Stimulated activated effector memory CD8-positive, alpha-beta T cell treated with anti-CD3 and anti-CD28 coated beads, Interleukin-12 subunit alpha, Interleukin-12 subunit beta, amount 100 ng/mL, for 72 hours (primary cell): Measurements from ENCODE around the gene SCMH1.
A peak's percentile ranks its signal among the peaks of the same experiment; 100 is the strongest.

Experiments used
- ATAC-seq: fragments of 150-1000 bp; cut with Tn5 transposase; 2 replicates; pipeline ENCODE4 v1.10.0; 2021
- DNase-seq, 2 donors: peaks; one replicate each; pipeline ENCODE4 v3.0.0; 2021 to 2022; ENCODE audit warnings: low spot score in 2 of 2
- H3K27ac Mint-ChIP-seq: one replicate; pipeline ENCODE4 v1.8.0; 2022; ENCODE audit warnings: mild to moderate bottlenecking, mixed read lengths
- H3K36me3 Mint-ChIP-seq: one replicate; pipeline ENCODE4 v1.8.0; 2022; ENCODE audit warnings: mild to moderate bottlenecking, mixed read lengths
- H3K4me1 Mint-ChIP-seq: one replicate; pipeline ENCODE4 v1.8.0; 2022; ENCODE audit warnings: mixed read lengths
- H3K4me3 Mint-ChIP-seq: one replicate; pipeline ENCODE4 v1.8.0; 2022; ENCODE audit warnings: mild to moderate bottlenecking, mixed read lengths
- H3K9me3 Mint-ChIP-seq: one replicate; pipeline ENCODE4 v1.8.0; 2022; ENCODE audit warnings: mixed read lengths

SCMH1 gene

GRCh38 chr1:40984531-40984930 lies 257.6 kb downstream of the SCMH1 start:
- peaks cover 51% of the 10 kb centered on the region for H3K4me1 Mint-ChIP-seq
- H3K27ac Mint-ChIP-seq = peak overlapping the region; percentile 77
- peak overlapping the region; percentile 22 for H3K4me3 Mint-ChIP-seq
- H3K9me3 Mint-ChIP-seq = no peaks in the 10 kb centered on the region
- H3K36me3 Mint-ChIP-seq = peaks cover 95% of the 10 kb centered on the region
- no peak for ATAC-seq
- no peak for DNase-seq

- Mint-ChIP-seq H3K36me3 (peaks cover 95% of the 10 kb centered on the region), H3K27ac (peak overlapping the region; percentile 77)
These were observed 258.0 kb downstream of the SCMH1 start for GRCh38 chr1:40984066-40984465.

DNA sequence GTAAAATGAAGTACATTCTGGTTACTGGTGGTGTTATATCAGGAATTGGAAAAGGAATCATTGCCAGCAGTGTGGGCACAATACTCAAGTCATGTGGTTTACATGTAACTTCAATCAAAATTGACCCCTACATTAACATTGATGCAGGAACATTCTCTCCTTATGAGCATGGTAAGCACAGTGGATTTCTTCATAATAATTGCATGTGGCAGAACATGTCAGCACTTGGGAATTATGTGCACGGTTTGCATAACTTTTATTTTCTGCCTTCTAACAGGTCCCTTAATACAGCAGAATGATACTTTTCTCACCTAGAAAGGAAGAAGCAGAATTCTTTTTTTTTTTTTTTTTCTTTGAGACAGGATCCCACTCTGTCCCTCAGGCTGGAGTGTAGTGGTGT lies 258.8 kb downstream of the SCMH1 start:
- H3K27ac Mint-ChIP-seq = peak overlapping the region; percentile 77
- DNase-seq (no peak), ATAC-seq (no peak)
- no peak overlapping the region for H3K4me3 Mint-ChIP-seq
- peaks cover 59% of the 10 kb centered on the region for H3K4me1 Mint-ChIP-seq
- H3K36me3 Mint-ChIP-seq = peaks cover 93% of the 10 kb centered on the region
- H3K9me3 Mint-ChIP-seq = no peaks in the 10 kb centered on the region

More at GRCh38 chr1:40984066-40984465, 258.0 kb downstream of the SCMH1 start:
- peaks cover 53% of the 10 kb centered on the region for H3K4me1 Mint-ChIP-seq
- ATAC-seq = no peak
- no peak for DNase-seq
- H3K9me3 Mint-ChIP-seq = no peaks in the 10 kb centered on the region
- peak overlapping the region; percentile 22 for H3K4me3 Mint-ChIP-seq

GRCh38 chr1:40982721-40983120 lies 259.4 kb downstream of the SCMH1 start:
- Mint-ChIP-seq H3K9me3 (no peaks in the 10 kb centered on the region), H3K4me1 (peaks cover 59% of the 10 kb centered on the region), H3K36me3 (peaks cover 87% of the 10 kb centered on the region), H3K4me3 (no peak overlapping the region), H3K27ac (no peak overlapping the region)
- ATAC-seq (no peak), DNase-seq (no peak)

DNA sequence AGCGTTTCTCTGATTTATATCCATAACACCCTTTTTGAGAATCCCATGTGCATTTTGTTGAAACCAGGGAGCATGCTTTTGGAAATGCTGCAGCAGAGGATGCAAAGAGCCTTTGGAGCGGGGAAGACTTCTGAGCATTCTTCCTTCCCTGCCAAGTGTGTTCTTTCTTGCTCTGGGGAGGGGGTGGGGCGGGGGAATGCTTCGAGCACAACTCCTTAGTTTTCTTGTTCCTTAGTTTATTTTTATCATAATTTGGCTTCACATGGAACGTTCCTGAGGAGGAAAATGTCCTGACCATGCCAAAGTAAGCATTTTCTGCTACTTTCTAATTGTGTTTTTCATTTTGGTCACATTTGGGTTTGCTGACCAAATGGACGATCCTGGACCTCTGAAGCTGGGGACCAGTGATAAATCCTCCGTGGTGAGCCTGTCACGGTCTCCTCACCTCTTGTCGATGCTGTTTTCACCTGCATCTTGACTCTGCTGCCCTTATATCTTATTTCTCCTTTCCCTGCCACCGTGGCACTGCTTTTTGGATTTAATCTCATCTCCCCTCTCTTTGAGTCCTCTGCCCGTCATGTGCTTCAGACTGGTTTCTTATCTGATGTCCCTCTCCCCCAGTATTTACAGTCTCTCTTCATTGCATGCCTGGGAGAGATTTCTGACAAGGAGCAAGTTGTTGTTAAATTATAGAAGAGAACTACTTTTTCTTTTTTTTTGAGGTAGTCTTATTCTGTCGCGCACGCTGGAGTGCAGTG lies 260.2 kb downstream of the SCMH1 start:
- Mint-ChIP-seq H3K4me3 (peak overlapping the region; percentile 82), H3K9me3 (no peaks in the 10 kb centered on the region), H3K27ac (no peak overlapping the region), H3K4me1 (peaks cover 62% of the 10 kb centered on the region), H3K36me3 (peaks cover 79% of the 10 kb centered on the region)
- ATAC-seq (no peak), DNase-seq (no peak)

GRCh38 chr1:40980453-40981121 lies 261.5 kb downstream of the SCMH1 start:
- Mint-ChIP-seq H3K27ac (peak overlapping the region; percentile 91), H3K4me1 (peaks cover 58% of the 10 kb centered on the region), H3K9me3 (no peaks in the 10 kb centered on the region), H3K36me3 (peaks cover 66% of the 10 kb centered on the region), H3K4me3 (peak overlapping the region; percentile 82)
- ATAC-seq (peak; percentile 22), DNase-seq (peak; percentile 30 to 74)

GRCh38 chr1:40980068-40980452 lies 262.0 kb downstream of the SCMH1 start:
- peaks cover 60% of the 10 kb centered on the region for H3K36me3 Mint-ChIP-seq
- peak overlapping the region; percentile 91 for H3K27ac Mint-ChIP-seq
- H3K4me1 Mint-ChIP-seq = peaks cover 56% of the 10 kb centered on the region
- DNase-seq (no peak), ATAC-seq (peak; percentile 42)
- H3K4me3 Mint-ChIP-seq = peak overlapping the region; percentile 82
- H3K9me3 Mint-ChIP-seq = no peaks in the 10 kb centered on the region

- peaks cover 53% of the 10 kb centered on the region for H3K4me1 Mint-ChIP-seq
- H3K4me3 Mint-ChIP-seq = peak within 1 kb of the TSS; percentile 82
- DNase-seq (peak; percentile 94 to 97), ATAC-seq (peak; percentile 93)
- peaks cover 54% of the 10 kb centered on the region for H3K36me3 Mint-ChIP-seq
- H3K27ac Mint-ChIP-seq = peak within 1 kb of the TSS; percentile 91
- H3K9me3 Mint-ChIP-seq = no peaks in the 10 kb centered on the region
These were observed 262.7 kb downstream of the SCMH1 start, which contains the start of gene CTPS1 for GRCh38 chr1:40979241-40980067. Gene CTPS1, plus strand, starts transcription at chr1:40979696. Its CDS starts 3,595 bp downstream, at chr1:40983291.

GRCh38 chr1:40978886-40979240 lies 263.2 kb downstream of the SCMH1 start:
- Mint-ChIP-seq H3K27ac (peak overlapping the region; percentile 91), H3K4me1 (peaks cover 52% of the 10 kb centered on the region), H3K36me3 (peaks cover 48% of the 10 kb centered on the region), H3K4me3 (peak overlapping the region; percentile 82), H3K9me3 (no peaks in the 10 kb centered on the region)
- DNase-seq (no peak), ATAC-seq (no peak)

DNA sequence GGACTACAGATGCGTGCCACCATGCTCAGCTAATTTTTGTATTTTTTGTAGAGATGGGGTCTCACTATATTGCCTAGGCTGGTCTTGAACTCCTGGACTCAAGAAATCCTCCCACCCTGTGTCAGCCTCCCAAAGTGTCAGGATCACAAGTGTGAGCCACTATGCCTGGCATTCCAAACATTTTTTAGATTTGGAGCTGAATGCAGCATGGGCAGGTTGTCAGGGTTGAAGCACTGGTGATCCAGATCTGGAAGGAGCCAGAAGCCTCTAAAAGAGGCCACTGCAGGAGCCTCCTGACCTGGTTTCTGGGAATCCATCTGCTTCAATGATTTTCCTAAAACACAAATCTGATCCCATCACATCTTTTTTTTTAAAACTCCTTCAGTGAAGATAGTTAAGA lies 264.4 kb downstream of the SCMH1 start:
- no peak overlapping the region for H3K4me3 Mint-ChIP-seq
- DNase-seq = no peak
- no peak for ATAC-seq
- H3K36me3 Mint-ChIP-seq = peaks cover 37% of the 10 kb centered on the region
- no peak overlapping the region for H3K27ac Mint-ChIP-seq
- H3K9me3 Mint-ChIP-seq = no peaks in the 10 kb centered on the region
- peaks cover 46% of the 10 kb centered on the region for H3K4me1 Mint-ChIP-seq
